Endothelial cell of umbilical vein (primary cell): ENCODE data around the gene PDCD6IP.

Source experiments
- EZH2 ChIP-seq: IDR thresholded peaks from 2 replicates; pipeline ENCODE4 v1.6.1; 2012; ENCODE audit warnings: borderline replicate concordance, low read depth, mild to moderate bottlenecking, moderate library complexity, low read length, inconsistent platforms; ENCODE audit not compliant: severe bottlenecking
- JUN ChIP-seq: IDR thresholded peaks from 2 replicates; pipeline ENCODE4 v1.6.1; 2011; ENCODE audit warnings: borderline replicate concordance, low read depth; ENCODE audit not compliant: insufficient read length, insufficient read depth
- MAX ChIP-seq: IDR thresholded peaks from 2 replicates; pipeline ENCODE4 v1.6.1; 2011; ENCODE audit not compliant: insufficient read depth, insufficient read length
- MYC ChIP-seq: IDR thresholded peaks from one replicate; pipeline ENCODE4 v1.6.1; 2011; ENCODE audit warnings: mild to moderate bottlenecking, low read depth, low read length
- POLR2A ChIP-seq: IDR thresholded peaks from 2 replicates; pipeline ENCODE4 v1.6.1; 2012; ENCODE audit warnings: low read depth, mild to moderate bottlenecking, control low read depth, low read length
- POLR2AphosphoS5 ChIP-seq: IDR thresholded peaks from 2 replicates; pipeline ENCODE4 v1.6.1; 2012; ENCODE audit warnings: low read depth, mild to moderate bottlenecking, control low read depth, low read length, moderate library complexity; ENCODE audit not compliant: insufficient read depth
- TF ChIP-seq, protein P1 (sequence below), 2 donors: IDR thresholded peaks; 1 replicate in 1 of 2; 2 replicates in 1 of 2; pipeline ENCODE4 v1.5.1; 2011; ENCODE audit warnings: low read length in 2 of 2, mild to moderate bottlenecking in 2 of 2, moderate library complexity in 2 of 2, control low read depth in 1 of 2, inconsistent platforms in 1 of 2, low read depth in 1 of 2; ENCODE audit not compliant: insufficient read depth in 1 of 2; ENCODE audit errors: extremely low read depth in 1 of 2

DNA sequence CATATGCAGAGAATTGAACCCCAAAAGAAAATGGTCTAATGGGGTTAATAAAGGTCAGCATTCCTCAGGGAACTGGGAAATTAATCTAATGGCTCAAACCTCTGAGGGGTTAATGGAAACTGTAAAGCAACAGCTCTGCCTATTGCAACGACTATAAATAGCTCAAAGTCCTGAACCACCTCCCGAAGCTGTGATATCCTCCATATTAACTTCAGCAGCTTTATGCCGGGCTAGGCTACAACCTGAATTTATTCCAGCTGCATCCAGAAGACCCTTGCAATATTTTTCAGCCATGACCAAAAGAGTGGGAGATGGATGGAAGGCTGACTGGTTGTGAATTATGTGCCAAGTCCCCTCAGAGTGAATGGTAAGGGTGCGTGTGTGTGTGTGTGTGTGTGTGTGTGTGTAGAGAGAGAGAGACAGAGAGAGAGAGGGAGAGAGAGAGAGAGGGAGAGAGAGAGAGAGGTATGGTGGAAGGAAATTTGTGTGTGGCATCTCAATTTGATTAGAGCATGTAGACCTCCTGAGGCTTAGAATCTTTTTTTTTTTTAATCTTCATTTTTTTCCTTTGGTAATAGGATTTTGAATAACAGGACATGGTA is 109.9 kb downstream of the PDCD6IP start:
- TF ChIP-seq, protein P1, sequence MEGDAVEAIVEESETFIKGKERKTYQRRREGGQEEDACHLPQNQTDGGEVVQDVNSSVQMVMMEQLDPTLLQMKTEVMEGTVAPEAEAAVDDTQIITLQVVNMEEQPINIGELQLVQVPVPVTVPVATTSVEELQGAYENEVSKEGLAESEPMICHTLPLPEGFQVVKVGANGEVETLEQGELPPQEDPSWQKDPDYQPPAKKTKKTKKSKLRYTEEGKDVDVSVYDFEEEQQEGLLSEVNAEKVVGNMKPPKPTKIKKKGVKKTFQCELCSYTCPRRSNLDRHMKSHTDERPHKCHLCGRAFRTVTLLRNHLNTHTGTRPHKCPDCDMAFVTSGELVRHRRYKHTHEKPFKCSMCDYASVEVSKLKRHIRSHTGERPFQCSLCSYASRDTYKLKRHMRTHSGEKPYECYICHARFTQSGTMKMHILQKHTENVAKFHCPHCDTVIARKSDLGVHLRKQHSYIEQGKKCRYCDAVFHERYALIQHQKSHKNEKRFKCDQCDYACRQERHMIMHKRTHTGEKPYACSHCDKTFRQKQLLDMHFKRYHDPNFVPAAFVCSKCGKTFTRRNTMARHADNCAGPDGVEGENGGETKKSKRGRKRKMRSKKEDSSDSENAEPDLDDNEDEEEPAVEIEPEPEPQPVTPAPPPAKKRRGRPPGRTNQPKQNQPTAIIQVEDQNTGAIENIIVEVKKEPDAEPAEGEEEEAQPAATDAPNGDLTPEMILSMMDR (IDR thresholded peaks at IDR 0.05; ENCODE audit: extremely low read depth in 1 of 2, insufficient read depth in 1 of 2, low read depth in 1 of 2, low read length in 2 of 2), result no peak
- TF ChIP-seq POLR2AphosphoS5, result no peak
- no peak for TF ChIP-seq EZH2
- TF ChIP-seq POLR2A, result no peak
- TF ChIP-seq MYC, result no peak
- TF ChIP-seq MAX, result no peak
- TF ChIP-seq JUN, result no peak
